Mucosa of stomach (tissue), 1 donor: ENCODE data around the gene KMT2C.

Experiments used
- H3K27me3 ChIP-seq: one replicate; pipeline ENCODE4 v1.7.0; 2013; ENCODE audit warnings: mild to moderate bottlenecking, low read length; ENCODE audit not compliant: control insufficient read depth, insufficient read depth
- H3K36me3 ChIP-seq: one replicate; pipeline ENCODE4 v1.7.0; 2013; ENCODE audit warnings: low read length; ENCODE audit not compliant: control insufficient read depth, insufficient read depth
- H3K4me1 ChIP-seq: one replicate; pipeline ENCODE4 v1.7.0; 2013; ENCODE audit warnings: mild to moderate bottlenecking, low read length; ENCODE audit not compliant: control insufficient read depth, insufficient read depth
- H3K4me3 ChIP-seq: one replicate; pipeline ENCODE4 v1.7.0; 2013; ENCODE audit warnings: low read length
- H3K9ac ChIP-seq: one replicate; pipeline ENCODE4 v1.7.0; 2013; ENCODE audit warnings: mild to moderate bottlenecking, low read length, moderate library complexity
- H3K9me3 ChIP-seq: one replicate; pipeline ENCODE4 v1.7.0; 2013; ENCODE audit warnings: mild to moderate bottlenecking, low read length, moderate library complexity; ENCODE audit not compliant: control insufficient read depth
- donor health status: Pancreatic carcinoma.

Gene KMT2C

GRCh38 chr7:152117356-152117755 lies 318.4 kb downstream of the KMT2C start:
- no peaks in the 10 kb centered on the region for H3K9me3 ChIP-seq
- peaks cover 5% of the 10 kb centered on the region for H3K36me3 ChIP-seq
- no peak overlapping the region for H3K4me3 ChIP-seq
- H3K4me1 ChIP-seq, result peaks cover 7% of the 10 kb centered on the region
- H3K27me3 ChIP-seq, result no peaks in the 10 kb centered on the region
- no peak overlapping the region for H3K9ac ChIP-seq

GRCh38 chr7:152115021-152115718 lies 320.6 kb downstream of the KMT2C start:
- H3K27me3 ChIP-seq, result no peaks in the 10 kb centered on the region
- H3K9me3 ChIP-seq, result no peaks in the 10 kb centered on the region
- no peak overlapping the region for H3K9ac ChIP-seq
- H3K4me1 ChIP-seq, result peaks cover 7% of the 10 kb centered on the region
- no peak overlapping the region for H3K4me3 ChIP-seq
- no peaks in the 10 kb centered on the region for H3K36me3 ChIP-seq

GRCh38 chr7:152112829-152113228 lies 323.0 kb downstream of the KMT2C start:
- H3K9ac ChIP-seq, result no peak overlapping the region
- H3K4me1 ChIP-seq, result peaks cover 7% of the 10 kb centered on the region
- H3K4me3 ChIP-seq, result no peak overlapping the region
- H3K9me3 ChIP-seq, result no peaks in the 10 kb centered on the region
- no peaks in the 10 kb centered on the region for H3K27me3 ChIP-seq
- H3K36me3 ChIP-seq, result no peaks in the 10 kb centered on the region

GRCh38 chr7:152108359-152108758 lies 327.4 kb downstream of the KMT2C start:
- Histone ChIP-seq H3K36me3 (no peaks in the 10 kb centered on the region), H3K4me3 (no peak overlapping the region)

GRCh38 chr7:152107945-152108344 lies 327.9 kb downstream of the KMT2C start:
- Histone ChIP-seq H3K36me3 (no peaks in the 10 kb centered on the region), H3K9ac (no peak overlapping the region), H3K4me1 (no peaks in the 10 kb centered on the region)

More at GRCh38 chr7:152108359-152108758, 327.4 kb downstream of the KMT2C start:
- H3K27me3 ChIP-seq, result no peaks in the 10 kb centered on the region
- no peaks in the 10 kb centered on the region for H3K9me3 ChIP-seq
- no peaks in the 10 kb centered on the region for H3K4me1 ChIP-seq
- no peak overlapping the region for H3K9ac ChIP-seq

GRCh38 chr7:152106990-152107389 lies 328.8 kb downstream of the KMT2C start:
- Histone ChIP-seq H3K27me3 (no peaks in the 10 kb centered on the region), H3K9me3 (no peaks in the 10 kb centered on the region), H3K36me3 (no peaks in the 10 kb centered on the region), H3K4me3 (no peak overlapping the region), H3K4me1 (no peaks in the 10 kb centered on the region), H3K9ac (no peak overlapping the region)

More at GRCh38 chr7:152107945-152108344, 327.9 kb downstream of the KMT2C start:
- H3K27me3 ChIP-seq, result no peaks in the 10 kb centered on the region
- H3K4me3 ChIP-seq, result no peak overlapping the region
- H3K9me3 ChIP-seq, result no peaks in the 10 kb centered on the region

- Histone ChIP-seq H3K9ac (no peak overlapping the region), H3K4me1 (no peaks in the 10 kb centered on the region), H3K36me3 (no peaks in the 10 kb centered on the region), H3K9me3 (no peaks in the 10 kb centered on the region), H3K4me3 (no peak overlapping the region), H3K27me3 (no peaks in the 10 kb centered on the region)
Measured at GRCh38 chr7:152105205-152105604, 330.6 kb downstream of the KMT2C start.

- no peaks in the 10 kb centered on the region for H3K9me3 ChIP-seq
- no peaks in the 10 kb centered on the region for H3K36me3 ChIP-seq
Measured at GRCh38 chr7:152103691-152104090, 332.1 kb downstream of the KMT2C start.

GRCh38 chr7:152103066-152103465 lies 332.7 kb downstream of the KMT2C start:
- H3K27me3 ChIP-seq, result no peaks in the 10 kb centered on the region
- H3K9ac ChIP-seq, result no peak overlapping the region
- no peak overlapping the region for H3K4me3 ChIP-seq
- no peaks in the 10 kb centered on the region for H3K4me1 ChIP-seq
- H3K36me3 ChIP-seq, result no peaks in the 10 kb centered on the region
- no peaks in the 10 kb centered on the region for H3K9me3 ChIP-seq

More at GRCh38 chr7:152103691-152104090, 332.1 kb downstream of the KMT2C start:
- H3K27me3 ChIP-seq, result no peaks in the 10 kb centered on the region
- H3K4me3 ChIP-seq, result no peak overlapping the region
- no peak overlapping the region for H3K9ac ChIP-seq
- H3K4me1 ChIP-seq, result no peaks in the 10 kb centered on the region

- no peak overlapping the region for H3K9ac ChIP-seq
- H3K36me3 ChIP-seq, result no peaks in the 10 kb centered on the region
- H3K27me3 ChIP-seq, result no peaks in the 10 kb centered on the region
- H3K4me3 ChIP-seq, result no peak overlapping the region
- no peaks in the 10 kb centered on the region for H3K4me1 ChIP-seq
- no peaks in the 10 kb centered on the region for H3K9me3 ChIP-seq
Measured at GRCh38 chr7:152097330-152097729, 338.5 kb downstream of the KMT2C start.

GRCh38 chr7:152095771-152096170 lies 340.0 kb downstream of the KMT2C start:
- Histone ChIP-seq H3K9ac (no peak overlapping the region), H3K9me3 (no peaks in the 10 kb centered on the region), H3K36me3 (no peaks in the 10 kb centered on the region), H3K27me3 (no peaks in the 10 kb centered on the region), H3K4me1 (no peaks in the 10 kb centered on the region), H3K4me3 (no peak overlapping the region)

- Histone ChIP-seq H3K9me3 (no peaks in the 10 kb centered on the region), H3K4me3 (no peak overlapping the region), H3K9ac (no peak overlapping the region), H3K27me3 (no peaks in the 10 kb centered on the region), H3K36me3 (no peaks in the 10 kb centered on the region), H3K4me1 (no peaks in the 10 kb centered on the region)
Measured at GRCh38 chr7:152093717-152094116, 342.1 kb downstream of the KMT2C start.

- no peaks in the 10 kb centered on the region for H3K9me3 ChIP-seq
- no peaks in the 10 kb centered on the region for H3K36me3 ChIP-seq
- H3K4me3 ChIP-seq, result no peak overlapping the region
- no peak overlapping the region for H3K9ac ChIP-seq
- H3K27me3 ChIP-seq, result no peaks in the 10 kb centered on the region
- no peaks in the 10 kb centered on the region for H3K4me1 ChIP-seq
Measured at GRCh38 chr7:152090747-152091146, 345.1 kb downstream of the KMT2C start.
